ENCODE results near the gene ART5.
"Not testable (repeated sequence)": the region's sequence is repeated elsewhere in the genome, so short reads cannot be mapped to it uniquely, and the experiment has no call there.

Gene ART5

DNA sequence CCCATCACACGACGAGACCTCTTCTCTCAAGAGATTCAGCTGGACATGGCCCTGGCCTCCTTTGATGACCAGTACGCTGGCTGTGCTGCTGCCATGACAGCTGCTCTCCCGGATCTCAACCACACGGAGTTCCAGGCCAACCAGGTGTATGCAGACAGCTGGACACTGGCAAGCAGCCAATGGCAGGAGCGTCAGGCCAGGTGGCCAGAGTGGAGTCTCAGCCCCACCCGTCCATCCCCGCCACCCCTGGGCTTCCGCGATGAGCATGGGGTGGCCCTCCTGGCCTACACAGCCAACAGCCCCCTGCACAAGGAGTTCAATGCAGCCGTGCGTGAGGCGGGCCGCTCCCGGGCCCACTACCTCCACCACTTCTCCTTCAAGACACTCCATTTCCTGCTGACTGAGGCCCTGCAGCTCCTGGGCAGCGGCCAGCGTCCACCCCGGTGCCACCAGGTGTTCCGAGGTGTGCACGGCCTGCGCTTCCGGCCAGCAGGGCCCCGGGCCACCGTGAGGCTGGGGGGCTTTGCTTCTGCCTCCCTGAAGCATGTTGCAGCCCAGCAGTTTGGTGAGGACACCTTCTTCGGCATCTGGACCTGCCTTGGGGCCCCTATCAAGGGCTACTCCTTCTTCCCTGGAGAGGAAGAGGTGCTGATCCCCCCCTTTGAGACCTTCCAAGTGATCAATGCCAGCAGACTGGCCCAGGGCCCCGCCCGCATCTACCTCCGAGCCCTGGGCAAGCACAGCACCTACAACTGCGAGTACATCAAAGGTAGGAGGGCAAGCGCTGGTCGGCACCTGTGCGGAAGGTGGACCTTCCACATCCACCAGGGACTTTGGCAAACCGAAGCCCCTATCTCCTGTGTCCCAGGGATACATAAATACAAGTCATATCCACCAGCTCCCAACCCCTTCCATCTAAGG lies 18.1 kb upstream of the ART5 start:
- no peak overlapping the region for H3K4me3 ChIP-seq (ENCODE audit: low read depth, low read length)
- DNase-seq (ENCODE audit: low read depth): no peak

DNA sequence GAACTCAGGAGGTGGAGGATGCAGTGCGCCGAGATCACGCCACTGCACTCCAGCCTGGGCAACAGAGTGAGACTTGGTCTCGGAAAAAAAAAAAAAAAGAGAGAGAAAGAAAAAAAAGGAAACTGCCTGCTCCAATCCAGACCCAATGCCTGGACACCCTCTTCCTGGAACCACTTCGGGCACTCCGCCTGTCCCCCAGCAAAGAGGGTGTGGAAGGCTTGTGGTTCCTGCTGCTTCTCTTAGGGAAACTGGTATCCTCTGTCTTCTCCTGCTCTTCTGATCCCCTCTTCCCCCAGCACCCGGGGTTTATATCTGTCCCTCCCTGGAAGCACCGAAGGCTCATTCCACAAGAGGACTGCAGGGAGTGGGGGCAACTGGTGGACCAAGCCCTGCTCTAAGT lies 16.5 kb upstream of the ART5 start:
- no peak for DNase-seq (ENCODE audit: low read depth)
- no peak overlapping the region for H3K4me3 ChIP-seq (ENCODE audit: low read depth, low read length)

GRCh38 chr11:3657331-3657730 lies 15.5 kb upstream of the ART5 start:
- DNase-seq (ENCODE audit: low read depth); H3K4me3 ChIP-seq (ENCODE audit: low read depth, low read length): not testable (repeated sequence)

DNA sequence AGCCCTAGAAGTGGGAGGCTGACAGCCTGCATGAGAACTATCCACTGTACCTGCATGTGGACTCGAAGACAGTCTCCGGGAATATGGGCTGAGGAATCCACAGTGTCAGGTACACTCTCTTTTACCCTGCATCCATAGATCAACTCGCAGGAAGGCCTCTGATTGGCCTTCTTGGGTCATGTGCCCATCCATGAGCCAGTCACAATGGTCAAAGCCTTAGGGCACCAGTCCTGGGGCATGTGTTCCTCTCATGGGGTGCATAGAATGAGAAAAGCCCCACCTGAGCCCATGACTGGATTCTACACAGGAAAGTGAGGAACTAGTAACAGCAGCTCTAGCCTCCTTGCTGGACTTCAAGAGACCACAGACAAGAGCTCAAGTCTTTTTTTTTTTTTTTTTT lies 13.8 kb upstream of the ART5 start:
- H3K4me3 ChIP-seq (ENCODE audit: low read depth, low read length): no peak overlapping the region
- DNase-seq (ENCODE audit: low read depth): no peak

DNA sequence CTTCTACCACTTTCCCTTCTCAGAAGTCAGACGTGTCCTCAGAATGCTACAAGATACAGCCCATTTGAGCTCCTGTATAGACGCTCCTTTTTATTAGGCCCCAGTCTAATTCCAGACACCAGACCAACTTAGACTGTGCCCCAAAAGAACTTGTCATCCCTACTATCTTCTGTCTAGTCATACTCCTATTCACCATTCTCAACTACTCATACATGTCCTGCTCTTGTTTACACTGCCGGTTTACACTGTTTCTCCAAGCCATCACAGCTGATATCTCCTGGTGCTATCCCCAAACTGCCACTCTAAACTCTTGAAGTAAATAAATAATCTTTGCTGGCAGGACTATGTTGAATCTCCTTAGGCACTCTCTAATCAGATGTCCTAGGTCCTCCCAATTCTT lies 10.7 kb upstream of the ART5 start:
- DNase-seq (ENCODE audit: low read depth): not testable (repeated sequence)

GRCh38 chr11:3649374-3649773 lies 7.6 kb upstream of the ART5 start:
- not testable (repeated sequence) for DNase-seq (ENCODE audit: low read depth); H3K4me3 ChIP-seq (ENCODE audit: low read depth, low read length)

More for the DNA sequence above, 10.7 kb upstream of the ART5 start:
- H3K4me3 ChIP-seq (ENCODE audit: low read depth, low read length): not testable (repeated sequence)

DNA sequence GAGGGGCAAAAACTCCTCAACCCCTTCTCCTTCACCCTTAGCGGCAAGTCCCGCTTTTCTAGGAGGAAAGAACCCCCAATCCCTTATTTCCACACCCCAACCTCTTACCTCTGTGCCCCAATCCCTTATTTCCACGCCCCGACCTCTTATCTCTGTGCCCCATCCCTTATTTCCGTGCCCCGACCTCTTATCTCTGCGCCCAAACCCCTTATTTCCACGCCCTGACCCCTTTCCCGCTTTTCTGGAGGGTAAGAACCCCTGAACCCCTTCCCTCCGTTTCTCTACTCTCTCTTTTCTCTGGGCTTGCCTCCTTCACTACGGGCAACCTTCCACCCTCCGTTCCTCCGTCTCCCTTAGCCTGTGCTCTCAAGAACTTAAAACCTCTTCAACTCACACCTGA lies 7.1 kb upstream of the ART5 start:
- H3K4me3 ChIP-seq (ENCODE audit: low read depth, low read length): not testable (repeated sequence)

DNA sequence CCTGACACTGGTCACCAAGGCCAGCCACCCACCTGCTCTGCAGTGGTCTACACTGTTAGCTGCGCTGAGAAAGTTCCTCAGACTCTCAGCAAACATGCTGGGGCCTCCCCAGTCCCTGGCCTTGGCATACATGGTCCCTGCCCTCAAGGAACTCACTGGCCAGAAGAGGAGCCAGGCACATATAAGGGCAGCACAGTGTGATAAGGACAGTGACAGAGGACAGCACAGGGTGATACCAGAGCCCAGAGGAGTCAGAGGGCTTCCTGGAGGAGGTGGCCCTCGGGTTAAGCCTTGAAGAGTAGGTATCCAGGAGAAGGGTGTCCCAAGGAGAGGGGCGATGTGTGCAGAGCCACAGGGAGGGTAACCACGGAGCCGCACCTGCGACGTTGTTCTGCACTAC lies 3.8 kb upstream of the ART5 start:
- no peak for DNase-seq (ENCODE audit: low read depth)
- H3K4me3 ChIP-seq (ENCODE audit: low read depth, low read length): no peak overlapping the region

More for the DNA sequence above, 7.1 kb upstream of the ART5 start:
- not testable (repeated sequence) for DNase-seq (ENCODE audit: low read depth)

DNA sequence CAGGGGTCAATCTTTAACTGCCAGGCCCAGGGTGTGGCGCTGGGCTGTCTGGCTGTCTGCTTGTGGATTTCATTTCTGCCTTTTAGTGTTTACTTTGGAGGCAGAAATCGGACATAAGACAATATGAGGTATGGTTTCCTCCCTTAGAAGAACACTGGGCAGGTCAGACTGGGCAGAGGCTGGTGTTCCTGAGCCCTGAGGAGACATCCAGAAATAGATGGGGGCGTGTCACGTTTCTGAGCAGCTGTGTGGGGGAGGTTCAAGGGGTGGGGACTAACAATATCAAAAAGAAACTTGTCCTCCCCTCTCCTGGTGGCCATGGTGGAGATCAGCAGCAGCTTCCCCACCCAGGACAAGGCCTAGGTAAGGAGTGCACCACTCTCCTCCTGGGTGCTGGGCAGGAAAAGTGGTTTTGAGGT lies 3.0 kb upstream of the ART5 start, which contains the start of gene ART1:
Gene ART1 (plus strand): TSS at position 312 of the 419 bp plus-strand sequence. CDS start 14,086 bp downstream, outside the sequence.
- DNase-seq (ENCODE audit: low read depth): no peak
- no peak within 1 kb of the TSS for H3K4me3 ChIP-seq (ENCODE audit: low read depth, low read length)

- not testable (repeated sequence) for H3K4me3 ChIP-seq (ENCODE audit: low read depth, low read length); DNase-seq (ENCODE audit: low read depth)
Measured at GRCh38 chr11:3643102-3643546, 1.3 kb upstream of the ART5 start.

DNA sequence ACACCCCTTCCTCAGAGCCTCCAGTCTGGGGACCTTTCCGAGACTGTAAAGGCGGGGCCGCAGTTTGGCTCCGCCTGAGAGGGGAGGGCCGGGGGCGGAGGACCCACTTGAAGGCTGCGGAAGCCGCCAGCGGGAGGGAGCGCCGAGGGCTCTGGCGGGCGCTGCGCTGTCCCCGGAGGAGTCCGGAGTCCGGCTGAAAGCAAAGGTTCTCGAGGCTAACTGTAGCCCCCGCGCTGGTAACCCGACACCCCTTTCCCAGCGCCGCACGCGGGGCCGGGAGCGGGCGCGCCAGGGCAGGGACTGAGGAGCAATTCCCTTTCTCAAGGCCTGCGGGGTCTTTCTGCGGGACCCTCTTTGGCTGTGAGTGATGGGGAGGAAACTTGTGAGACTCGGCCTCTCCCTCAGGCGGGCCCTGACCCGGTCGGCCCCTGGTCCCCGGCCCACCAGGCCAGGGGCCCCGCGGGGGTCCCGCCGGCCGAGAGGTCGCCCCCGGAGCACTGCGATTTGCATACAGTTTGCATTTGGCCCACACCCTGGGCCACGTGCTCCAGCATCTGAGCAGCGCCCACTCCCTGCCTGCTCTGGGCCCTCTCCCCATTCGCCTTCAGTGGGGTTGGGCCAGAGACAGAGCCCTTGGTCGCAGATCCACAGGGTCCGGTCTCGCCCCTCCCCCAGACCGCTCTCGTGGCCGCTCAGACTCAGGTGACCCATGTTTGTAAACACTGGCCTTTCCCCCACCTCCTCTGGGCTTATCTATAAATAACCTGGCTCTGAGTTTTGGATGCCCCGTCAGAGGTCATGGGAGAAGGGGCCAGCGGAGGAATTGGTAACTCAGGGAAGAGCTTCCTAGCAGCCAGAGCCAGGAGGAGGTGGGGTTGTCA lies 519 bp upstream of the ART5 start:
- peak; percentile 43 for DNase-seq (ENCODE audit: low read depth)
- H3K4me3 ChIP-seq (ENCODE audit: low read depth, low read length): peak overlapping the region; percentile 56

DNA sequence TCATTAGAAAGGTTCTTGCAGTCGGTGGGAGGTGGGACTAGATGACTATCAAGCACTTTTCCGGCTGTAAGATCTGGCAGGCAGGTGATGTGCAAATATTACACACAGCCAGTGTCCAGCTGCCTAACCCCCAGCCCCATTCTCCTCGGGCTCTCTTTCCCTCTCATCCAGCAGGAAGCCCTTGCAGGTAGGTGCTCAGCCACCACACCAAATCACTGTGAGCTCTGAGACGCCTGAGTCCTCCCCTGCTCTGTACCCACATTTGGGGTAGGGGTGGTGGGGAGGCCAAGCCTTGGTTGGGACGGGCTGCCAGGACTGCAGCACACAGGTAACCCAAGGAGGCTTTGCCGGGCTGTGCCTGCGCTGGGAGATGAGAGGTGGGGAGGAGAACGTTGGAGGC lies 601 bp downstream of the ART5 start:
- DNase-seq (ENCODE audit: low read depth): no peak
- H3K4me3 ChIP-seq (ENCODE audit: low read depth, low read length): peak overlapping the region; percentile 56

GRCh38 chr11:3639841-3640240 lies 2.0 kb downstream of the ART5 start:
- no peak overlapping the region for H3K4me3 ChIP-seq (ENCODE audit: low read depth, low read length)
- DNase-seq (ENCODE audit: low read depth): no peak

- no peak overlapping the region for H3K4me3 ChIP-seq (ENCODE audit: low read depth, low read length)
- DNase-seq (ENCODE audit: low read depth): no peak
Measured at GRCh38 chr11:3638513-3638912, 3.3 kb downstream of the ART5 start.

DNA sequence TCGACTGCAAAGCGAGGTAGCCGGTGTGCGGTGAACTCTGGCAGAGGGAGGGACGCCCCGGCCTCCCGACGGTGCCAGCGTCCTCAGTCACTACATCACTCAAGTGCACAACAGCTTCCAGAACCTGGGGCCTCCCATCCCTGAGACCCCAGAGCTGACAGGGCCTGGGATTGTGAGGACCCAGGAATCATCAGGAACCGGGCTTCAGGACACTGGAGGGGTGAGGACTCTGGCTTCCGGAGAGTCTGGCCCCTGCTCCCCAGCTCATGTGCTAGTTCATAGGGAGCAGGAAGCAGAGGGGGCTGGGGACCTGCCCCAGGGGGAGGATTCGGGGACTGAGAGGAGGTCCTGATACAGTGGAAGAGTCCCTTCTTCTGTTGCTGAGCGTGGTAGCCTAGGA lies 4.6 kb downstream of the ART5 start:
- DNase-seq (ENCODE audit: low read depth): no peak
- no peak overlapping the region for H3K4me3 ChIP-seq (ENCODE audit: low read depth, low read length)

DNA sequence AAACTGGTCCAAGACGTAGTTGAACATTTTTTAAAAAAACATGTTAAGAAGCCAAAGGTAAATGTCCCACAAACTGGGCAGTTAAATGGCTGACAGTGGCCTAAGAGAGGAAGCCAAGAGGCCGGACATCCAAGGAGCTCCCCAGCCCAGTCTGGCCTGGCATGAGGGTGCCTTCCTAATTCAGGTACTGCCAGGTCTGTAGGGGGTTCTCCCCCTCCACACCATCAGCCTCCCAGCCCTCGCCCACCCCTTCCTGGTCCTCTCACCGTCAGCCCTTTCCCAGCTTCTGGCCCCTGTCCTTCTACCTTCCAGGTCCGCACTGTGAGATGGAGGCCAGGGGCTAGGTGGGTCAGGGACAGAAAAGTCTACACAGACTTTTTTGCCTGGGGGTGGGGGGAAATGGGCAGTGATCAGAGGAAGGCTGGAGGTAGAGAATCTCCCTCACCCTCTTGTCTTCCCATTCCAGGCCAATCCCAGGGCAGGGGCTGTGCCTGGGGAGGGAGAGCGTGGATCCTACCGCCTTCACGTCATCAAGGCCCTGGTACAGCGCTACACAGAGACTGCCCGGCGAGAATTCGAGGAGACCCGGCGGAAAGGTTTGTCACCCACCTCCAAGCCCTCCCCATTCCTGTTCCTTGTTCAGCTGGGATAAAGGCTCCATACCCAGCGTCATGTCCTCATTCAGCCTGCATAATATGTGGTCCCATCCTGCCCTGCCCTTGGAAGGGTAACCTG lies 6.0 kb downstream of the ART5 start:
- DNase-seq (ENCODE audit: low read depth): no peak
- H3K4me3 ChIP-seq (ENCODE audit: low read depth, low read length): no peak overlapping the region

GRCh38 chr11:3632070-3632660 lies 9.6 kb downstream of the ART5 start:
- no peak for DNase-seq (ENCODE audit: low read depth)
- H3K4me3 ChIP-seq (ENCODE audit: low read depth, low read length): no peak overlapping the region

GRCh38 chr11:3631331-3631730 lies 10.5 kb downstream of the ART5 start:
- no peak overlapping the region for H3K4me3 ChIP-seq (ENCODE audit: low read depth, low read length)
- no peak for DNase-seq (ENCODE audit: low read depth)

GRCh38 chr11:3627291-3627690 lies 14.5 kb downstream of the ART5 start:
- no peak for DNase-seq (ENCODE audit: low read depth)
- H3K4me3 ChIP-seq (ENCODE audit: low read depth, low read length): no peak overlapping the region
